Activated CD8-positive, alpha-beta memory T cell treated with anti-CD3 and anti-CD28 coated beads, Interleukin-2, amount 50 U/mL, for 24 hours (primary cell): Measurements from ENCODE around the gene SMIM7.
"Not testable (repeated sequence)": the region's sequence is repeated elsewhere in the genome, so short reads cannot be mapped to it uniquely, and the experiment has no call there.

Experiments used
- DNase-seq: peaks from one replicate; pipeline ENCODE4 v3.0.0-alpha.2; 2020; ENCODE audit errors: extremely low read depth

The SMIM7 gene

DNA sequence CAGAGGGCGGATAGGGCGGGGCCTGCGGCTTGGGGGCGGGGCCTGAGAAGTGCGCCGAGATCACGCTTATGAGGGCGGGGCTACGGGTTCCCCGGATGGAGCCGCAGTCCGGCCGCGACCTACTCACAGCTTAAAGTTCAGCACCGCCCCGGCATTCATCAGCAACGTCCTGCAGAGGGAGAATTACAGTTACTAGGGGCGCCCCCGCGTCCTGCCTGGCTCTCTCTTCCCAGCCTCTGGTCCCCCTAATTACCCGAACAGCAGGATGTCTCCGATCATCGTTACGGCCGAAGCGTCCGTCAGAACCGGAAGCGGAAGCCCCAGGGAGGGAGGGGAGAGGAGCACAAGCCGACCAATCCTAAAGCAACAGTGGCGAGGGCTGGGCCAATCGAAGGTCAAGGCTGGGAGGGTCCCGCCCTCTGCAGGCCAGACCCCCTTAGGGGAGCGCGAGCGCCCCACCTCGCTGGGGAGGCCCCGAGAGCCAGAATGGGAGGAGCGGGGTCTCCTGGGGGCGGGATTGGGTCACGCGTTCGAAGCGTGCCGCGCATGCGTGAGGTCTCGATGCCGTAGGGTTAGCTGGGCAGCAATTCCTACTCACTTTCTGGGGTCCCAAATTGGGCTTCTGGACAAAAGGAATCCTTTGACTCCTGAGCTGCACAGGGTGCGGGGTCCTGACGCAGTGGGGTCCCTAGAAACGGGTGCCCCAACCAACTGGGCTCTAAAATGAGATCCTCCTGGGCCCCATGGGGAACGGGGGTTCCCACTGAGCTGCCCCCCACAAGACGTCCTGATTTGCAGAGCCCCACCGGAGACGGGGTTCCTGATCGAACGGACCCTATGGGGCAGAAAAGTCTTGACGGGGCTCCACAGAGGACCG is at the start of gene SMIM7:
Gene SMIM7 (minus strand): TSS at position 313 of the 877 bp plus-strand sequence. CDS start 34 bp downstream, at position 279.
- DNase-seq = peak; percentile 93

DNA sequence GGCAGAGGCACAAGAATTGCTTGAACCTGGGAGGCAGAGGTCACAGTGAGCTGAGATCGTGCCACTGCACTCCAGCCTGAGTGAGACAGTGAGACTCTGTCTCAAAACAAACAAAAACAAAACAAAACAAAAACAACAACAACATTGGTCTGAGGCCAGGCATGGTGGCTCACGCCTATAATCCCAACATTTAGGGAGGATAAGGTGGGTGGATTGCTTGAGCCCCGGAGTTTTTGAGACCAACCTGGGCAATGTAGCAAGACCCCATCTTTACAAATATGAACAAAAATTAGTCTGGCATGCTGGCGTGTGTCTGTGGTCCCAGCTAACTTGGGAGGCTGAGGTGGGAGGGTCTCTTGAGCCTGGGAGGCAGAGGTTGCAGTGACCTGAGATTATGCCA is 43.7 kb upstream of the SMIM7 start:
- no peak for DNase-seq

DNA sequence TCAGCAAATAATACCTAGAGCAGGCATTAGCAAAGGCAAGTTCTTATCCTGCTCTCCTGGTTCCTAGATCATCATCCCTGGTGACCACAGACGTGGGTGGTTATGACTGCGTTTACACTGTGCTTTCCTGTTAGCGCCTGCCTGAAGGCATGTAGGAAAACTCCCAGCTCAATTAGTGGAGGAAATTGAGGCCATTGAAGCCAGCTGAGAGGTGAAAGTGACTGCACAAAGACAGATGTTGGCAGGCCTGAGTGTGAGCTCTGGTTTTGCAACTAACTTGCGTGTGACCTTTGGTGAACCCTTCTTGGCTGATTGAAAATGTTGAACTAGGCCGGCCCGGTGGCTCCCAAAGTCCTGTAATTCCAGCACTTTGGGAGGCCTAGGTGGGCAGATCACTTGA is 42.2 kb upstream of the SMIM7 start:
- no peak for DNase-seq

DNA sequence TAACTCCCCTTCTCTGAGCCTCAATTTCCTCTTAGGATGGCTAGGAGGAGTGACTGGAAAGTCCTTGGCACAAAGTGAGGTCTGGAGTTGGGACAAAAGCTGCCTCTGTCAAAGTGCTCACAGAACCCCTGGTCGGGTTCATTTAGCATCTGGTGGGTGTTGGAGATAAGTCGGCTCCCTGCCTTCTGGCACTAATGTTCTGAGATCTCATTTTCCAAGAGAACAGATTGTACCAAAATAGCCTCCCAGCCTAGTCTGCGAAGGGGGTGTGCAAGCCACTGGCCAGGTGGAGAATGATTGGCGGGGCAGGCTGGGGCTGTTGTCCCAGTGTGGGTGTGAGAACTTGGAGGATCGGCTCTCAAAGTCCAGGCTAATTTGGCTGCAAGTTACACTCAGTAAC is 39.0 kb upstream of the SMIM7 start:
- no peak for DNase-seq

DNA sequence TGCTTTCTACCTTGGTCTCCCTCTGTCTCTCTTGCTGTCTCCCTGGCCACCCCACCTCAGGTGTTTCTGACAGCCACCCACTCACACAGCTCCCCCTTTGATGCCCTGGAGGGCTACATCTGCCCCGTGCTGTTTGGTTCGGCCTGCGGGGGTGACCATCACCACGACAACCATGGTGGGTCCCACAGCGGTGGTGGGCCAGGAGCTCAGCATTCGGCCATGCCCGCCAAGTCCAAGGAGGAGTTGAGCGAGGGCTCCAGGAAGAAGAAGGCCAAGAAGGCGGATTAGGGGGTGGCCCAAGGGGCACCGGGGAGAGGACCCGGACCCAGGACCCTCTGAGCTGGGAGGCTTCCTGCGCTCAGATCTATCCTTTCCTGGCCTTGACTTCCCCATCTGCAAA is 28.1 kb upstream of the SMIM7 start:
- no peak for DNase-seq

DNA sequence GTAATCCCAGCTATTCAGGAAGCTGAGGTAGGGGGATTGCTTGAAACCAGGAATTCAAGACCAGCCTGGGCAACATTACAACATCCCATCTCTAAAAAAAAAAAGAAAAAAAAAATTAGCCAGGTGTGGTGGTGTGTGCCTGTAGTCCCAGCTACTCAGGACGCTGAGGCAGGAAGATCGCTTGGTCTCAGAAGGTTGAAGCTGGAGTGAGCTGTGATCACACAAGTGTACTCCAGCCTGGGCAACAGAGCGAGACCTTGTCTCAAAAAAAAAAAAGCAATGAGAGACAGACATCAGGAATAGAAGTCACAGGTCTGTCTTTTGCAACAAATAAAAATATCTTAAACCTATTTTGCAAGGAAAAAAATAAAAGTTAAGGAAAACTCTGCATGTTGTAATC is 24.3 kb upstream of the SMIM7 start:
- DNase-seq = no peak

DNA sequence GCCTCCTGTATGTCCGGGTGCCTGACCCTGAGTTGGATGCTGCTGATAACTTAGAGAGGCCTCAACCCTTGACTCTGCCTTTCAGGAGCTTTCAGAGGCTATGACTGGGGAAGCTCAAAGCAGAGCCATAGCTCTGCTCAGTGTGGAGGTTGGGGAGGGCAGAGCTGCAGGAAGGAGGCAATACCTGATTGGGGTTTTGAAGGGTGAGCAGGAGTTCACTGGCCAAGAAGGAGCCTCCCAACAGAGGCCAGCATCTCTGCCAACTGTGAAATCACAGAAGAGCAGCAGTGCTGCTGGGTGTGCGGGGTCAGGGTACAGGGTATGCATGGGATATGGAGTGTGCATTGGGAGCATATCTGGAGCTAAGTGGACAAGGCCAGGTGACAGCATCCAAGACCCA is 22.6 kb upstream of the SMIM7 start:
- DNase-seq = no peak

DNA sequence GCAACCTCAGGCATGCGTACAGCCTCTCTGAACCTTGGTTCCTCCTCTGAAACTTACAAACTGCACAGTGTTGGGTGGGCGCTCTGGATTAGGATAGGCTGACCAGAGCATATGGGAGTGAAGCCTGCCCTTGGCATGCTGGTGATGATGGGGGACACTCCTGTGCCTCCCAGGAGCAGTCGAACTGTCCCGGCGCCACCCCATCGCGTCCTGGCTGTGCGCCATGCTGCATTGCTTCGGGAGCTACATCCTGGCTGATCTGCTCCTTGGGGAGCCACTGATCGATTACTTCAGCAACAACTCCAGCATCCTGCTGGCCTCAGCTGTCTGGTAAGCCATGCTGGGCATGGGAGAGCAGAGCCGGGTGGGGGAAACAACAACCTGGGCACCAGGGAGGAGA is 19.9 kb upstream of the SMIM7 start:
- no peak for DNase-seq

DNA sequence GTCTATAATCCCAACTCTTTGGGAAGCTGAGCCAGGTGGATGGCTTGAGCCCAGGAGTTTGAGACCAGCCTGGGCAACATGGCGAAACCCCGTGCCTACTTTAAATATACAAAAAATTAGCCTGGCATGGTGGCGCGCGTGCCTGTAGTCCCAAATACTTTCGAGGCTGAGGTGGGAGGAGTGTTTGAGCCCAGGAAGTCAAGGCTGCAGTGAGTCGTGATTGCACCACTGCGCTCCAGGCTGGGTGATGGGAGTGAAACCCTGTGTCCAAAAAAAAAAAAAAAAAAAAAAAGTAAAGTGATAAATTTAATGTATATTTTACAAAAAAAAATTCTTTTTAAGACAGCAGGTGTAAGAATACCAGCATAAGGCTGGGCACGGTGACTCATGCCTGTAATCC is 18.6 kb upstream of the SMIM7 start:
- DNase-seq = no peak

DNA sequence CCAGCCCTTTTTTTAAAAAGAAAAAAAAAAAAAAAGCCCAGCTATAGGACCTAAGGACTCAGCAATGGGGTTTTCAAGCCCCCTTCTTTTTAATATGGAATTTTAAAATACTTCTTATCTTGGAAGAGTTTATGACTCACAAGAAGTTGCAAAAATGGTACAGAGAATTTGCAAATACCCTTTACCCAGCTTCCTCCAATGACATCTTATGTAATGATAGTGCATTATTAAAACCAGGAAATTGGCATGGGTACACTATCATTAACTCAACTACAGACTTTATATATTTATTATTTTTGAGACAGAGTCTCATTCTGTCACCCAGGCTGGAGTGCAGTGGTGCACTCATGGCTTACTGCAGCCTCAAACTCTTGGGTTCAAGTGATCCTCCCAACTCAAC is 17.1 kb upstream of the SMIM7 start:
- DNase-seq = no peak

DNA sequence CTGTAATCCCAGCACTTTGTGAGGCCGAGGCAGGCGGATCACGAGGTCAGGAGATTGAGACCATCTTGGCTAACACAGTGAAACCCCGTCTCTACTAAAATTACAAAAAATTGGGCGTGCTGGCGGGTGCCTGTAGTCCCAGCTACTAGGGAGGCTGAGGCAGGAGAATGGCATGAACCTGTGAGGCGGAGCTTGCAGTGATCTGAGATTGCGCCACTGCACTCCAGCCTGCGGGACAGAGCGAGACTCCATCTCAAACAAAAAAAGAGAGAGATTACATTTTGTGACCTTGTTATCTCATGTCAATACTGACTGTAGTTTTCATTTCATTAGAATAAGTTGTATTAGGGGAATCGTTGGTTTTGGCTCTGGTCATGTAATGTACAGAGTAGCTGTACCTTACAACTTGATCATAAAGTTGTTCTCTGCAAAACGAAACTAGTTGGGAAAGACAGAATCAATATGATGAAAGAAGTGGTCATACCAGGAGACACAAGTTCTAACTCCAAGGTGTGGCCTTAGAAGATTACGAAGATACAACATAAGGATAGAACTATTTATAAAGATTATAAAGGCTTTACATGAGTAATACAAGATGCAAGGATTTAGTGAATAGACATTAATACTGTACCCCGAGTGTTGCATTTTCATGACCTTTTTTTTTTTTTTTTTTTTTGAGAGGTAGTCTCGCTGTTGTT is 16.3 kb upstream of the SMIM7 start:
- no peak for DNase-seq

DNA sequence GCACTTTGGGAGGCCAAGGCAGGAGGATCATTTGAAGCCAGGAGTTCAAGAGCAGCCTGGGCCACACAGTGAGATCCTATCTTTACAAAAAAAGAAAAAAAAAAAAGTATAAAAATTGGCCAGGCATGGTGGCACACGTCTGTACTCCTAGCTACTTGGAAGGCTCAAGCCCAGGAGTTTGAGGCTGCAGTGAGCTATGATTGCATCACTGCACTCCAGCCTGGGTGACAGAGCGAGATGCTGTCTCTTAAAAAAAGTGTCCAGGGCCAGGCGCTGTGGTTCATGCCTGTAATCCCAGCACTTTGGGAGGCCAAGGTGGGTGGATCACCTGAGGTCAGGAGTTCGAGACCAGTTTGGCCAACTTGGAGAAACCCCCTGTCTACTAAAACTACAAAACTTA is 13.9 kb upstream of the SMIM7 start:
- not testable (repeated sequence) for DNase-seq

DNA sequence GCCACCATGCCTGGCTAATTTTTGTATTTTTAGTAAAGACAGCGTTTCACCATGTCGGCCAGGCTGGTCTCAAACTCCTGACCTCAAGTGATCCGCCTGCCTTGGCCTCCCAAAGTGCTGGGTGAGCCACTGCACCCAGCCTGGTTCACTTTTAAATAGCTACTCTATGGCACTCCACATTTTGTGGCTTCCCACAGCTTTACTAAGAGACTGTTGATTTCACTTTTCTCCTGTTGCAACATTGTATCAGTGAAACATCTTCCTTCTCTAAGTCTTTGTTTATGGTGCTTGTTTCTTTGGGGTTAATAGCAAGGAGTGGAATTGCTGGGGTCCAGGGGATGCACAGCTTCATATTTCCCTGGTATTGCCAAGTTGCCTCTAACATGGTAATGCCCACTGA is 13.3 kb upstream of the SMIM7 start:
- no peak for DNase-seq

DNA sequence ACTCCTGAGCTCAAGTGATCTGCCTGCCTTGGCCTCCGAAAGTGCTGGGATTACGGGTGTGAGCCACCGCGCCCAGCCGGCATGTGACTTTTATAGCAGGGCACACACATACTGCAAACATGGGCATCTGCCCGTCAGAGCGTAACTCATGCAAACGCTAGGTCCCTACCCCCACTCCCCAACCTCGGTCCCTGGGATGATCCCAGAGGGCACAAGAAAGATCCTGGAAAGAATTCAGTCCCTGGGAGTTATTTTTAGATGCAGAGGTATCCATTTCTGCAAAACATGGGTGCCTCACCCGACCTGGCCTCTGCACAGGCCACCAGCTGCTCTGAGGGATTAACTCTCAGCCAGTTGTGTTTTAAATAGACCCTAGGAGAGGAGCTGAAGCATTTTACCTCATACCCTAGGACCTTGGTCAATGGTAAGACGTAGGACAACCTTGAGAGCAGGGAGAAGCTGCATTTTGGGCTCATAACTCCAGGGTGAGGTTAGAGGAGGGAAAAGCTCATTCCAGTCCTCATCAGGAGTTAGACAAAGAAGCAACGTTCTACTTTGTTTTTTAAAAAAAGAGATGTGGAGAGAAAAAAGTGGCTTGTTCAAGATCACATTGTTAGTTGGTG is 11.8 kb upstream of the SMIM7 start:
- DNase-seq = no peak

DNA sequence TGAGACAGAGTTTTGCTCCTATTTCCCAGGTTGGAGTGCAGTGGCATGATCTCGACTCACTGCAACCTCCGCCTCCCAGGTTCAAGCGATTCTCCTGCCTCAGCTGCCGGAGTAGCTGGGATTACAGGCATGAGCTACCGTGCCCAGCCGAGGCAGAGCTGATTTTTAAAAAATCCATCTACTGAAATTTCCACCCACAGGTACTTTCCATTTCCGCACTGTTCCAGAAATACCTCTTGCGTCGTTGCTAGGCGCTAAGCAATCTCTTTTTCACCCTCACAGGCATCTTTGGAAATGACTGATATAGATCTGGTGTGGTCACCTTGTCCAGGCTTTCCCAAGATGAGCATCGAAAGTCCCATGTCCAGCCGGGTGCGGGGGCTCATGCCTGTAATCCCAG is 10.3 kb upstream of the SMIM7 start:
- no peak for DNase-seq

DNA sequence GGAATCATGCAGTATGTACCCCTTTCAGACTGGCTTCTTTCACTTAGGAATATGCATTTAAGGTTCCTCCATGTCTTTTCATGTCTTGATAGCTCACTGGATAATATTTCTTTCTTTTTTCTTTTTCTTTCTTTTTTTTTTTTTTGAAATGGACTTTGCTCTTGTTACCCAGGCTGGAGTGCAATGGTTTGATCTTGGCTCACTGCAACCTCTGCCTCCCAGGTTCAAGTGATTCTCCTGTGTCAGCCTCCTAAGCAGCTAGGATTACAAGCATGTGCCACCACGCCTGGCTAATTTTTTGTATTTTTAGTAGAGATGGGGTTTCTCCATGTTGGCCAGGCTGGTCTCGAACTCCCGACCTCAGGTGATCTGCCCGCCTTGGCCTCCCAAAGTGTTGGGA is 8.8 kb upstream of the SMIM7 start:
- DNase-seq = not testable (repeated sequence)

DNA sequence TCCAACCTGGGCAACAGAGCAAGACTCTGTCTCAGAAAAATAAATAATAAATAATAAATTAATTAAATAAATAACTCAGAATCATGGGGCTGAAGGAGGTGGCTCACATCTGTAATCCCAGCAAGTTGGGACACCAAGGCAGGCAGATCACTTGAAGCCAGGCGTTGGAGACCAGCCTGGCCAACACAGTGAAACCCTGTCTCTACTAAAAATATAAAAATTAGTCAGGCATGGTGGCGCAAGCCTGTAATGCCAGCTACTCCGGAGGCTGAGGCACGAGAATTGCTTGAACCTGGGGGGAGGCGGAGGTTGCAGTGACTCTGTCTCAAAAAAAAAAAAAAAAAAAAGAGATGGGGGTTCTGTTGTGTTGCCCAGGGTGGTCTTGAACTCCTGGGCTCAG is 8.2 kb upstream of the SMIM7 start:
- no peak for DNase-seq

DNA sequence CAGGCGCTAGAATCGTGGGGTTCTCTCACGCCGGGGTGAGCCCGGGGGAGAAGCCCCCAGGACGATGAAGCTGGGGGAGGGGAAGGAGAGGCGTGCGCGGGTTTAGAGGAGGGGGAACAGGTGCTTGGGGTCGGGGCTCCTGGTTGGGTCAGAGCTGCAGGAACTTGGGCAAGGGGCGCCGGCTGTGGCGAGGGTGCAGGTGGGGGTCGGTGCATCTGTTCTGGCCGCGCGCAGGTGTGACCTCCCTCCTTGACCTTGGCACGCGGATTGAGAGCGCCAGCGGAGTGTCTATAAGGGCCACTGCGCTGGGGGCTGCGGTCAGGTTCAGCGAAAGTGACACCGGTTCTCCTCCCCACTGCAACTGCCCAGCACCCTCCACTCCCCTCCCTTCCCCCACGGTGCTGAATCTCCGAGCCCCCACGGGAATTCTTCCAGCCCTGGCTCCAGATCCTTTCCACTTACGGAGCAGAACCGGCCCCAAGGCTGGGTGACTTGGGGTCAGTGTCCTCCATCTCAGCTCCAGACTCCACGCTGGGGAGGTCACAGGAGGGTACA is 1.6 kb upstream of the SMIM7 start:
- DNase-seq = no peak

DNA sequence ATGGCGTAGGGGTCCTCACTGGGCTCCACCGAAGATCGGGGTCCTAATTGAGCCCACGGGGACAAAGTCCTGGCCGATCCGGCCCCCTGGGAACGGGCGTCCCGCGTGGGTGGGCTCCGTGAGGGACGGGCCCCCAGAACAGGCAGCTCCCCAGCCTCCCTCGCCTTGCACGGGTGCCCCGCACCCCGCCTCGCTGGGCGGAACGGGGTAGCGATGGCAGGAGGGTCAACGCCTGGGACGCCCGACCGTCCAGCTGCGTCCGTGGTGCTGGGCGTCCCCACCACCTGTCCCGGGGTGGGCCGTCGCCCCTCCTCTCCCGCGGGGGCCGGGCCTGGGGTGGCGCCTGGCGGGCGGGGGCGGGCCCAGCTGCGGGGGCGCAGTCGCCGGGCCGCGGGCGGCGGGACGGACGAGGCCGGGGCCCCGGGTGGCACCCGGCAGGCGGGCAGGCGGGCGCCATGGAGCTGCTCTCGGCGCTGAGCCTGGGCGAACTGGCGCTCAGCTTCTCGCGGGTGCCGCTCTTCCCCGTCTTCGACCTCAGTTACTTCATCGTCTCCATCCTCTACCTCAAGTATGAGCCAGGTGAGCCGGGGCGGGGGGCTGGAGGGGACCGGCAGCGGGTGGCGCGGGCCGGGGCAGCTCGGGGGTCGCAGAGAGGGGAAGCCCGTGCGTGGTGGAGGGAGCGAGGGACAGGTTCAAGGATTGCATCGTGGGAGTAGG is 977 bp upstream of the SMIM7 start, which contains the start of gene TMEM38A:
Gene TMEM38A (plus strand): TSS at position 377 of the 717 bp plus-strand sequence. CDS start 79 bp downstream, at position 456.
- DNase-seq = no peak

DNA sequence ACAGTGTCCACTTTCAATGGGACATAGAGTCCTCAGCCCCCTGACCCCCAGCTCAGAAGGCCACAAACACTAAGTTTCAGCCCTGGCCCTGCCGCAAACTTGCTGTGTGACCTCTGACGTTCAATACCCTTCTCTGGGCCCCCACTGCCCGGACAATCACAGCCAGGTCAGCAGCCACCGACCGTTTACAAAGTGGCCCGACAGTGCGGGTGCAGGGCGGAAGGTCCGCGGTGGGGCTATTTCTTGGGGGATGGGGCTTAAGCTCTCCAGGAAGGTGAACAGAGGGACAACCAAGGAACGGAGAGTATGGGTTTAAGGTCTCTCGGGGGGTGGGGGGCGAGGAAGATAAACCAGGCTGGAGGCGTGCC is 496 bp downstream of the SMIM7 start:
- DNase-seq = no peak

DNA sequence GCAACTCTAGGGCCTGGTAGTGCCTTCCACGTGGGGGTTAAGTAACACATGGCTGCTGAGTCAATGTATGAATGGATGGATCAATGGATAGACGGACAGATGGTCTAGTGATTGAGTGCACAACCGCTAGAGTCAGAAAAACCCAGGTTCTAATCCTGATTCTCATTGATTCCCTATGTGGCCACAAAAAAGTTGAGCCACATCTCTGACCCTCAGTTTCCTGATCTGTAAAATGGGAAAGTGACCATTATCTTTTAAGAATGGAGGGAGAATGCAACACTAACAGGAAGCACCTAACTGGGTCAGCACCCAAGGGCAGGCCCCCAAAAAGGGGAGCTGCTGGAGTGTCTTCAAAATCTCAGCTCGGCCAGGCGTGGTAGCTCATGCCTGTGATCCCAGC is 2.6 kb downstream of the SMIM7 start:
- no peak for DNase-seq

DNA sequence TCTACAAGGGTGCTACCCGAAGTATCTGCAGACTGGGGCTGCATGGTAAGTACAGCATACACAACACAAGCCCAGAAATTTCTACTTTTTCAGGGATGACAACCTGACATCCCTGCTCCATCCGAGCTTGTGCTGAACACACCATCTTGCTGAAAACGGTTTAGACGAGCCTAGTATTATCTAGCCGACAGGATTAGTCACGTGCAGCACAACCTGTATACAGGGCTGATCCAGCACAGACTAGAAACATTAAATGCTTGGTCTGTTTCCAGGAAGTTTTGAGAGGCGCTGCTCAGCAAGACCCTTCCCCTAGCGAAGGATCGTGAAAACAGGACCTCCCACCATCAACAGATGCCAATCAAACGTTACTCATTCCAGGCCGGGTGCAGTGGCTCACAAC is 4.2 kb downstream of the SMIM7 start:
- no peak for DNase-seq
